Kasumi-1 (cell line): ENCODE results near the gene ATF7IP.
"Not testable (repeated sequence)": the region's sequence is repeated elsewhere in the genome, so short reads cannot be mapped to it uniquely, and the experiment has no call there.

ENCODE experiments used
- DNase-seq, 2 experiments: peaks; one replicate each; lab custom pipeline; 2025; lab: John Stamatoyannopoulos, UW

Gene ATF7IP

DNA sequence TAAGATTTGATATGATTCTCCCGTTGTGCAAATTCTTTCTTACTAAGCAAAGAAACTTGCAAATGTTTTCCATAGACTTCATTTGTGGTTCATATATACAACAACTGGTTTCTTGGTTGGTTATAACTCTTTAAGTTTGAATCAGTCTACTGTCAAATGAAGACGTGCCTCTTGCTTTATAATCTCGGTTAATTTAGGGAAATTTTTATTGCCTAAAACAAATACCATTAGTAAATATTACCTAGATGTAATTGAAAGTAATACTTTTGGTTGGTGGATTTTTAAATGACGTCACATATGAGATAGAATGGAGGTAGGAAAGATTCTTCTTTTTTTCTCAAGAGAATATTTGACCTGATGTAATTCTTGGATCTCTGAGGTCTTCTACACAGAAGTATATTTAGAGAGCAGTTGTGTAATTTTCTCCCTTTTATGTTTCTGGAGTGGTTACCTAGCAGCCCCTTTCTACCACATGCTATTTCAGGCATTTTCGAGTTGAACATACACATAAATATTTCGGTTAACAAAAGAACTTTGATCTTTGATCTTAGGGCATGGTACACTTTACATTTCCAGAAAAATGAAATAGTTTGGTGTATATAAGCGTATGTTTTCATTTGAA is 1.7 kb downstream of the ATF7IP start:
- peak; percentile 8 to 34 for DNase-seq

DNA sequence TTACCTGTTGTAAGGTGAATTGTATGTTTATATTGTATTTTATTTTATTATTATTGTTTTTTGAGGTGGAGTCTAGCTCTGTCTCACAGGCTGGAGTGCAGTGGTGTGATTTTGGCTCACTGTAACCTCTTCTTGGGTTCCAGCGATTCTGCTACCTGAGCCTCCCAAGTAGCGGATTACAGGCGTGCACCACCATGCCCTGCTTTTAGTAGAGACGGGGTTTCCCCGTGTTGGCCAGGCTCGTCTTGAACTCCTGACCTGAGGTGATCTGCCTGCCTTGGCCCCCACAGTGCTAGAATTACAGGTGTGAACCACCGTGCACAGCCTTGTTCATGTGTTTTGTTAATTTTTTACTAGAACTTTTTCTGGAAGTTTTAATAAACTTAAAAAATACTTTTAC is 3.8 kb downstream of the ATF7IP start:
- DNase-seq = no peak

DNA sequence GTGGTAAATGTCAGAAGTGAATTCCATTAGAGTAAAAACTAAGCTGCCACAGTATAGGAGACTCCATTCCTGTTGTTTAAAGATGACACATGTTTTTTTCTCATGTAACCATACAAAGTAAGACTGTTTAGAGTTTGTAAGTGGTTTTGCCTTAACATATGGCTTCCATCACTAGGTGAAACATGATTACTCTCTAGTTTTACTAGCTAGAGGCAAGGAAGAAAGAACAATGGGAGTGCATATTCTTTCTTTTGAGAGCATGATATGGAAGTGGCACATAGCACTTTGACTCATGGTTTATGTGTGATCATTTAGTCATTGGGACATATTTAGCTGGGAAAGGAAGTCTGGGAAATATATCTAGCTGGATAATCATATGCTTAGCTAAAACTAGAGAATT is 7.7 kb downstream of the ATF7IP start:
- no peak for DNase-seq

DNA sequence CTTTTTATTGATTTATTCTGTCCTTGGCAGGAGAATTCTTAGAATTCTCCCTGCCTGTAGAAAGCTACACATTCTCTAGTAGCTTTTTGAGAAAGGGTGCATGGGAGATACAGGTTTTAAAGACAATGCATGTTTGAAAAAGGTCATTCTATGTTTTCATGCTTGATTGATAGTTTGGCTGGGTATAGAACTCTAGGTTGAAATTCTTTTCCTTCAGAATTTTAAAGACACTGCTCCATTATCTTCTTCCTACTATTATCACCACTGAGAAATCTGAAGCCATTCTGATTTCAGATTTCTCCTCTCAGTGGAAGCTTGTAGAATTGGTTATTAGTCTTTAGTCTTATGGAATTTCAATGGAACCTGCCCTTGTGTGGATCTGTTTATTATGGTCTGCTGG is 14.0 kb downstream of the ATF7IP start:
- no peak for DNase-seq

DNA sequence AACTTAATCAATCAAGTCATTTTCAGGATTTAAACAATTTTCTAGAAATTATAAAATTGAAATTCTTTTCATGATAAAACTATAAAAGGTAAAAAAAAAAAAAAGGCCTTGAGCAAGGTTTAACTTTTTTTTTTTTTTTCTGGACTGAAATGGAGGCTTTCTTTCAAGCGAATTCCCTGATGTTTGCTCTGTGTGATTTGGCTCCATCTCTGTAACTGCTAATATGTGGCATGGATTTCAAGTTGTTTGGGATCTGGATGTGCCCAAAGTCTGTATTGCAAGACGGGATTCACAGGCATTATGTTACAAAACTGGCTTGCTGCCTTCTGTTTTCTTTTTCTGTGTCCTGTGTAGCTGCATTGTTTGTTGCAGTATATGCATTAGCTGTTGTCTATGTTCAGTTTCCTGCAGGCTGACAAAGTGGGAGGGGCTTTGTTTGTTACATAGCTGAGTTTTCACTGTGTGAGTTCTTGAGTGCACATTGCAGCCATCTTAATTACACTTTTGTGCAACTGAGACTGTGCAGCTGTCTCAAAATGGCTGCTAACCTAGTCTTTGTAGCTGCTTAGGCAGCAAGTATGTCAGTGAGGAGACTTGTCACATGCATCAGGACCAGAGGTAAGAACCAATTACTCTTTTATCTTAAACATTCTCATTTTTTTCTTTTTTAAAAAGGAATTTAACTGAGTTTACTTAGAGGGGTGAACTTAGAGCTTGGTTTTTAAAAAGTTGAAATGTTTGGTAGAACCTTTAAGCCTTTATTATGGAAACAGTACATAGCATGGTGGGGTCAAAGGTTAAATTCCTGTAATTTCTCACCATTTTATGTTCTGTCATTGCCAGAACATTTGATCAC is 19.5 kb downstream of the ATF7IP start:
- DNase-seq = peak; percentile 78 to 87

DNA sequence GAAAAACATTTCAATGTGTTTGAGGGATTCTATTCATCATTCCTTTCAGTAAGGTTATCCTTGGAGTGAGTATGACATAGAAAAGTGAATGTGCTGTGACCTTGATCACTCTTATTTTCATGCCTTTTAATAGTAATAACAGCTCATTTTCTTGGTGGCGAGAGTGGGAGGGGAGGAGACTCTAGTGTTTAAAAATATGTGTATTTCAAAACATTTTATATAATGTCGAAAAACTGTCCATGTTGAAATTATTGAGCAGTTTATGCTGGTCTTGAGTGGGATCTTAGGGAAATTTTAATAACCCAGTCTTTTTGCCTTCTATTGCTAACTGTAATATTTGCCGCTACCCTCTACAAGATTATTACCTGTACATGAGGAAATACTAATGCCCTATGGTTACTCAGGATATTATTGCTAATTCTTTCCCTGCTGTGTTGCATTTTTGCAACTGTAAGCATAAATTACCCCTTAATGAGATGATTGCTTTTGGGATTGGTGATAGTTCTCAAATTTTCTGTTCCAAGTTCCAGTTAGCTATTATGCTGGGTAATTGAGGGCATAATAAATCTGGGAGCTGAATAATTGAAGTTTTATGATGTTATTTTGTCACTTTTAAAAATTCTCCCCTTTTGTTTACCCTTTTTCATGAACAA is 21.9 kb downstream of the ATF7IP start:
- no peak for DNase-seq

DNA sequence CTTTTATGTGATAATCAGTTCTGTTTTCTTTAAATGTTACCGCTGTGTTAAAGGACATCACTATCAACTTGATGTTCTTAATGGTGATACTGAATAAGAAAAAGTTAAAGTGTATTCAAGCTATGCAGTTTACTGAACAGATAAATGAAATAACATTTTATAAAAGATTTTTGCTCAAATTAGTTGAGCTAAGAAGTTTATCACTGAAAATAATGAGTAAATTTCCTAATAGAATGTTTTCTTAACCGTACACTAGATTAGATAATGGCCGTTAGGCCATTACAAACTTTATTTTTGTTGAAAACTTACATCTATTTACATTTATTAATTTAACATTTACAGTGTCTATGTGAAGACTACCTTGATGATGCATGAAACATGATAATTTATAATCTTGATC is 25.0 kb downstream of the ATF7IP start:
- DNase-seq = no peak

DNA sequence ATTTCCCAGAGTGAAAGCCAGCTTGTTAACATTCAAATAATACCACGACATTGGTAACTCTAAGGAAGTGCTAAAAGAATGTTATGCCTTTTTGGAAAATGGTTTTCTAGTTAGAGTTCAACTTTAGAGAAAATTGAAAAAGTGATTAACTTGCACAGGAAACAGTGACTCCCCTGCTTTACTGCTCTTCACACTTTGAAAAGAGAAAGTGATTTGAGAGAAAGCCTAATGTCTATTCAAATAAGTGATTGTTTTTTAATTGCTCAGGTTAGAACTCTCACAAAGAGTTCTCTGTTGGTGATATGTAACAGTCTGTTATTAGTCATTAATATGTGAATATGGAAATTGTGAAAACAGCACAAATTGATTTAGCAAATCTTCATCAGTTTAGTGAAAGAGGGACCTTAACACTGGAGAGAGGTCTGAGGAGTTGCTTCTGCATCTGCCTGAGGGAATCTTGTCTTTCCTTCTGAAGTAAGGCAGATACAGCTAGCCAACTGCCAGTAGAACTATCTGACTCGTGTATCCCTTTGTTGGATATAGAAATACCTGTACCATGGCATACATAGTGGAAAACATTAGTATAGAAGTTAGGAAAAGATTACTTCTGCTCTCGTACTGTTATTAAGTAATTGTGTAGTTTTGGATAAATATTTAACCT is 25.5 kb downstream of the ATF7IP start:
- DNase-seq = no peak

DNA sequence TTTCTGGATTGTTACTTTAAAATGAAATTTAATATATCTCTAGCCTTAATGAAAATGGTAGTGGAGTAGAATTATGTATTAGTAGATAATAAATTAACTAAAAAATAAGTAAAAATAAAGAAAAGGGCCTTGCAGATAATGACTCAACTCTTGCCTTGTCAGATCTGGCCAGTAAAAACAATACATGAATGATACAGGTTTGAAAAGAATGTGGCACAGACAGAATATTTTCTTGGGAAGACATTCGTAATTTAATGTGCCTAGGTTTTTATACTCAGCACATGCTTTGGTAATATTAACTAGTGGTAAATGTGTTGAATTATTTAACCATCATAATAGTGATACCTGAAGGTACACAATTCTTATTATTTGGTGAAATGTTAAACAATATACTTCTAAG is 28.3 kb downstream of the ATF7IP start:
- DNase-seq = no peak

DNA sequence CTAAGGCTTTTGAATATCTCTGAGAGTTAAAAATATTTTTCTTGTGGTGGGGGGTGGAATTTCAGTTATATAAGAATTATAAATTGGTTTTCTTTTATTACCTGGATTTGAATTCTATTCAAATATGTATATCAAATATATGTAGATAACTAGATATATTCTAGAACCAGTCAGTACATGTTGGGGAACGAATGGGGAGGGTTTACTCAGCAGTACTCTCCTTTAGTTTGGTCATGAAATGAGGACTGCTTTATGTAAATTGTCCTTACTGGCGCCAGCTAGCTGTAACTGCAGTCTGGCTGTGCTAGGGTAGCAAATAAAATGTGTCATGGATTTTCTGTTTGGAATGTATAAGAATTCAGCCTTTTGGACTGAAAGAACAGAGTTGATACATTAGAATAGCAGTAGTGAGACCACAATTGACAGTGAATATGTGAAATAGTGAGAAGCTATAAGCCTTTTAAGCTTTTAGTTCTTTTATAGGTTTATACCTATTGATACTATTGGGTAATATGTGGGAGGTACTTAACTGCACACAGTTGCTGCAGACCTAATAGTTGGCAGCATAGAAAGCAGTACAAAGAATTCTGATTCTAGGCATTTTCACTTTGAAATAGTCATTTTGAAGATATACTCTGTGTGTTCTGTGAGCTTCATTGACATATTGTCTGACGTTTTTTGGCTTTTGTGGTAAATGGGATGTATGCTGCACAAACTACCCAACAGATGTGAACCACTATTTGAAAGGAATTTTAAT is 29.0 kb downstream of the ATF7IP start:
- DNase-seq = peak; percentile 70 to 79

DNA sequence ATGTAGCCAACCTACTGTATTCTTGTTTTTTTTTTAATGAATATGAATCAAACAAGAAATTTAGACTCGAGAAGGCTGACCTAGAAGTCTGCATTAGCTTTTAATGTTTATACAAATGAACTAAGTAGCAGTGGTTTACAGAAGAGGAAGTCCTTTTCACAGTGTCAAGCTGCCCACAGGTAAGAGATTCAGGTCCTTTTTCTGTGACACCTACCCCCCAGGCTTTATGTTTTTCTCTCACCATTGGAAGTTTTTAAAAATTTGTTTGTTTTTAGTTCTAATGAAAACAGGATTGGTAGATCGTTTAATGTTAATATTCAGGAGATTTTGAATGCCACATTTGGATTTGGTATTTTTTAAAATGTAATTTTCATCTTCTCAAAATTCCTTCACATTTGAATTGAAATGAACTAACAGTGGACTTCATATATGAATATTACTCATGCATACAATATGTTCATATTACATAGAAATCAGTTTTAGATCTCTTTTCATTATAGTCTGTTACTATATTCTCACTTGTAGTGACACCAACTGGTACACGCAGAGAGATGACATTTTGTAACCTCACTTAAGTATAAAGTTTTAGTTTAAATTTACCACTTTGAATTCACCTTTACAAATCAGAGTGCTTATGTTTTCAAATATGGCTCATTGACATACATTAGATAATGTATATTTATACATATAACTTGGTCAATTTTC is 29.7 kb downstream of the ATF7IP start:
- peak in 1 of 2 experiments; percentile 30 for DNase-seq

DNA sequence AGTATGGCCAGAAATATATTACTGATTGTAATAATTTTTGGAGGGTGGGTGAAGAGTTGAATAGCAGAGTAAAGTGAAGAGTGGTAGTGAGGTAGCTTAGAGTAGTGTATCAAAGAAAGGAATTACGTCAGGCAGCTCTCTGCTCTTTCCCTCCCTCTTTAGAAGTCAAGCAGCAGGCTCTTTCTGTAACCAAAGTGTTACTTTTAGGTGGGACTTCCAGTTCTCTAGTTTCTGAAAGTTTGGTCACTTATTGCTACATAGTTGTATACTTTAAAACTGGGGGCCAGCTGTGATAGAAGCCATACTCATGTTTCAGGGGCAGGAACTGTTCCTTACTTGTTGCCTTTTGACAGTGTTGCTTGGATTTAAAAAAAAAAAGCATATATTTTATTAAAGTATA is 30.6 kb downstream of the ATF7IP start:
- DNase-seq = no peak

DNA sequence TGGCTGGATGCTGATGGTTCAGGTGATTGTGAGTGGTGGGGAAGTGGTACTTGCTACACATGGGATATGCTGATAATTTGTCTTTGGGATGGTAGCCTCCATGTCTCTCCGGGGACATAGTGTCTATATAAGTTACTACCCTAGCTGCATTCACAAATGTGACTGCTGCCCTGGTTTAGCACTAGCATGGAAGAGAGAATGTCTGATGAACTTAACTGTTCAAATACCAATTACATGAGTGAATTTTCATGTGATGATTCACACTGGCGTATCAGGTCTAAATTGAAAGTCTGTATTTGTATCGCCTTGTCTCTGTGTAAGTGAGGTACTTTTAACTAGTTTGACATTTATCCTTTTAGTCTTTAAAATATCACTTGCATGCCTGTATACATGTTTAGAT is 34.4 kb downstream of the ATF7IP start:
- DNase-seq = no peak

DNA sequence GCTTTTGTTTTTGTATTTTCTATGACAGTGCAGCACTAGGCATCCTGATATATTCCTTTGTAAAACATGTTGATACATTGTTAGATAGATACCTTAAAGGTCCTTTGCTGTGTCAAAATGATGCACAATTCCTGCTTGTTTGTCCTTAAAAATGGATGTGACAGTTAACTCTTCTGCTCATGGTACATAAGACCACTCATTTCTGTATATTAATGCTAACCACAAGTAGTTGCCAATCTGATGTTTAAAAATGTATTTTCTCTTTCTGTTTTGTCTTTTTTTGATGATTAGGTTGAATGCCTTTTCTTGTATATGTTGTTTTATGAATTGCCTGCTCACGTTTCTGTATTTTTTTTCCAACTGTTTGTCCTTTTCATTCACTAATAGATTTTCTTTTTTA is 35.1 kb downstream of the ATF7IP start:
- DNase-seq = no peak

DNA sequence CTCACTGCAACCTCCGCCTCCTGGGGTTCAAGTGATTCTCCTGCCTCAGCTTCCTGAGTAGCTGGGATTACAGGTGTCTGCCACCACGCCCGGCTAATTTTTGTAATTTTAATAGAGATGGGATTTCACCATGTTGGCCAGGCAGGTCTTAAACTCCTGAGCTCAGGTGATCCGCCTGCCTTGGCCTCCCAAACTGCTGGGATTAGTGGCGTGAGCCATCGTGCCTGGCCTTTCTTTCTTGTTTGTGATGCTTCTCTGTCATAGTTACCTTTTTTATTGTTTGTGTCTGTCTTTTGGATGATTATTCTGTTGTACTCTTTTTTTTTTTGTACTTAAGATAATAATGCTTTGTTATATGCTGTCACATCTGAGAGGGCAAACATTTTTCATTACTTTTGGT is 35.8 kb downstream of the ATF7IP start:
- not testable (repeated sequence) for DNase-seq

DNA sequence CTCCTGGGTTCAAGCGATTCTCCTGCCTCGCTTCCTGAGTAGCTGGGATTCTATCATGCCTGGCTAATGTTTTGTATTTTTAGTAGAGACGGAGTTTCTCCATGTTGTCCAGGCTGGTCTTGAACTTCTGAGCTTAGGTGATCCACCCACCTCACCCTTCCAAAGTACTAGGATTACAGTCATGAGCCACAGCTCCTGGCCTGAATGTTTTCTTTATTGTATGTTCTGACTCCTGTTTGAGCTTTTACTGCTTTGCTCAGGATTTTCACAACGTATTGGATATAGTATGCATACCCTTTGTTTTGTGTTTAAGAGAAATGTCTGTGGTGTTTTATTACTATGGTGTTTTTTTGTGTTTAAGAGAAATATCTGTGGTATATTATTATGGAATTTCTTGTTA is 37.2 kb downstream of the ATF7IP start:
- no peak for DNase-seq

DNA sequence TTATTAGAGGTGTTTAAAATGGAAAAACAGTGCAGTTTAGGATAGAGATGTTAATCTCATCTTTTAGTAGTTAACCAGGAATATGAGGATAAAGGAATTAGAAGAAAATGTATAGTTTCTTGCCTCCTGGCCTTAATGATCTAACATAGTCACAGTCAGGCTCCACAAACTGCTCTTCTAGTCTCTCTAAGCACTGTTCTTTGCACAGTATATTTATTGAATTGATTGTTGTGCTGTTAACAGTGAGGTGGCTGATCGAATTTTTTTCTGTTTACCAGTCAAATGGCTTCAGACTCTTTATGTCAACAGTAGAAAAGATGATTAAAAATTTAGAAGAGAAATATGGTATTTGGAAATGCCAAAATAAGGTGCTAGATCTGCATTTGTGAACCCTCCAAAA is 37.8 kb downstream of the ATF7IP start:
- no peak for DNase-seq

DNA sequence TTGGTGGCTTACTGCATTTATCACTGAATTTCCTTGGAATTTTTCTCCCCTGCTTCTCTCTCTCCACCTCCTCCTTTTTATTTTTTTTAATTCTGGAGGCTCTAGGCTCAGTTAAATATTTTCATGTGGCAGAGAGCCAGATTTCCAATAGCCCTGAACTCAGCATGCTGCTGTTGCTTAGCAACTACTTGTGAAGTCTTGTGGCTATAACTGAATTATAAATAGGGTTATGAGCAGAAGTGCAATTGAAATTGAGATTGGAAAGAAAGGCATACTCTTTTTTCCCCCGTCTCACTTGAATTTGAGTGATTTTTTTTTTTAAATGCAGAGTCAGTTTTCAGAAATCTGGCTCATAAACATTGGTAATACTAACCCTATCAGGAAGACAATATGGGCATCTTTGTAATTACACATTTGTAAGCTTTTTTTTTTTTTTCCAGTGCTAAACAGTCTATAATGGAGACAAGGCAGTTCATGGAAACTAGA is 38.3 kb downstream of the ATF7IP start:
- DNase-seq = peak; percentile 8 to 11

DNA sequence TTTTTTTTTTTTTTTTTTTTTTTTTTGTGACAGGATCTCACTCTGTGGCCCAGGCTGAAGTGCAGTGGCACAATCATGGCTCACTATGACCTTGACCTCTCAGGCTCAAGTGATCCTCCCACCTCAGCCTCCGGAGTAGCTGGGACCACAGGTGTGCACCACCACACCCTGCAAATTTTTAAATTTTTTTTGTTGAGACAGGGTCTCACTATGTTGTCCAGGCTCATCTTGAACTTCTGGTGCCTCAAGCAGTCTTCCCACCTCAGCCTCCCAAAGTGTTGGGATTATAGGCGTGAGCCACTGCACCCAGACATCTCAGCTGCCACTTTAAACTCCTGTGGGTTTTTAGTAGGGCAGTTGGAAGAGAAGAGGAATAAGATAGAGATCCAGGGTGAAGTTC is 39.9 kb downstream of the ATF7IP start:
- DNase-seq = not testable (repeated sequence)

DNA sequence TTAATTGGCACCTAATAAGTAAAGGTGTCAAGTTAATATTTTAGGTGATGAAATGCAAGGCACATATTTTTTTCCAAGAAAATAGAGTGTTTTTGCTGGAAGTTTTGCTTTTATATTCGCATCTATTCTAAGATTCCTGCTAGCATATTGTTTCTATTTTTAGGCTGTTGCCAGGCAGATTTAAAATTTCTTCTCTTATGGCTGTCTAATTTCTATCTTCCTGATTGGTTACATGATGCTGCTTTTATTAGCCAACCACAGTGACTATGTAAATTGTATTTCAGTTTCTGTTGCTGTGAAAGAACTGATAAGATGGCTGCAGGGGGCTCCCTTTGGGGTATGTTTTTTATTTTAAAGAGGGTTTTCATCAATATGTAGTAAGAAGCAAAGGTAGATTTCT is 42.7 kb downstream of the ATF7IP start:
- peak; percentile 38 to 53 for DNase-seq

DNA sequence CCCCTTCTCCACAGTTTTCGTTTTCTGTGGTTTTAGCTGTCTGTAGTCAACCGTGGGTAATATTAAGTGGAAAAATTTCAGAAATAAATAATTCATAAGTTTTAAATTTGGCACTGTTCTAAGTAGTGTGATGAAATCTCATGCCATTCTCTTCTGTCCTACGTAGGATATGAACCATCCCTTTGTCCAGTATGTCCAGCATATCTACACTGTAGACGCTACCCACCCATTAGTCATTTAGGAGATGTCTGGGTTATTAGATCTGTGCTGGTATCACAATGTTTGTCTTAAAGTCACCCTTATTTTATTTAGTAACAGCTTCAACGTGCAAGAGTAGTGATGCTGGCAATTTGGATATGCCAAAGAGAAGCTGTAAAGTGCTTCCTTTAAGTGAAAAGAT is 44.7 kb downstream of the ATF7IP start:
- no peak for DNase-seq
